HepG2 (cell line): ENCODE measurements around the gene TCN1. TPM values are rescaled to one million over a fixed set of nuclear protein-coding genes. Genes with fewer than 3 reads are reported as not detected.

Experiments used
- ATAC-seq: fragments of 200-7000 bp; cut with Tn5 transposase; 3 replicates; pipeline ENCODE4 v1.9.1; 2020; ENCODE audit warnings: mild to moderate bottlenecking, moderate library complexity
- BruUV-seq: library from RNA; stranded (reverse); fragments of 400-500 nt; replicated peaks from 2 replicates; lab custom pipeline; 2021; lab: Mats Ljungman, UMichigan
- CTCF ChIA-PET: fragments of 300-600 bp; formaldehyde crosslinking; extraction: SDS; loops from one replicate; lab custom pipeline; 2021; ENCODE audit warnings: low total read pairs, inconsistent platforms, low intra/inter-chr PET ratio; lab: Yijun Ruan, JAX
- POLR2A ChIA-PET: fragments of 350-600 bp; sonication (Branson Sonifier 250); formaldehyde crosslinking; loops from one replicate; lab custom pipeline; 2020; ENCODE audit warnings: antibody characterized with exemption, inconsistent platforms; lab: Yijun Ruan, JAX
- DNase-seq: peaks from one replicate; pipeline ENCODE4 v3.0.0-alpha.2; 2015; ENCODE audit warnings: low spot score
- FAIRE-seq: peaks from 3 replicates; lab custom pipeline; 2011; peaks lifted over from hg19 to GRCh38; lab: Jason Lieb, UNC
- H2AFZ ChIP-seq: one replicate; pipeline ENCODE4 v1.6.1; 2011; ENCODE audit warnings: low read length, inconsistent platforms
- H3K27ac ChIP-seq: fragments of 300-600 bp; 3 replicates; pipeline ENCODE4 v1.8.0; 2011; ENCODE audit warnings: mixed run types, mild to moderate bottlenecking, mixed read lengths, low read length, inconsistent platforms; ENCODE audit not compliant: insufficient read depth; ENCODE audit errors: extremely low read length
- H3K27me3 ChIP-seq, 2 experiments: fragments of 200-600 bp in 1 of 2; 2 replicates in 1 of 2; 3 replicates in 1 of 2; pipeline versions ENCODE4 v1.6.0 to v1.8.0; 2011; ENCODE audit warnings: low read length in 2 of 2, mild to moderate bottlenecking in 2 of 2, moderate library complexity in 2 of 2, inconsistent platforms in 1 of 2; ENCODE audit not compliant: insufficient read depth in 2 of 2, control insufficient read depth in 1 of 2
- H3K36me3 ChIP-seq, 2 experiments: fragments of 200-600 bp in 1 of 2; replicated peaks in 1 of 2; 2 replicates in 1 of 2; 3 replicates in 1 of 2; pipeline versions ENCODE4 v1.5.1 to v1.8.0; 2011; ENCODE audit warnings: low read length in 2 of 2, inconsistent platforms in 1 of 2; ENCODE audit not compliant: insufficient read depth in 2 of 2, control insufficient read depth in 1 of 2
- H3K4me1 ChIP-seq: 2 replicates; pipeline ENCODE4 v1.5.1; 2012; ENCODE audit warnings: low read length, inconsistent platforms; ENCODE audit not compliant: insufficient read depth
- H3K4me2 ChIP-seq: 2 replicates; pipeline ENCODE4 v1.6.0; 2011; ENCODE audit warnings: low read depth, low read length, inconsistent platforms
- H3K4me3 ChIP-seq, 3 experiments: fragments of 200-600 bp in 1 of 3; sonication (generic), shearing (Covaris generic) in 1 of 3; replicated peaks in 1 of 3; 2 replicates each; pipeline ENCODE4 v1.5.1; 2011 to 2016; ENCODE audit warnings: low read length in 3 of 3, inconsistent platforms in 2 of 3, low read depth in 2 of 3, mild to moderate bottlenecking in 2 of 3, control low read depth in 1 of 3, mixed read lengths in 1 of 3; ENCODE audit not compliant: insufficient read depth in 1 of 3
- H3K79me2 ChIP-seq: one replicate; pipeline ENCODE4 v1.6.1; 2011; ENCODE audit warnings: low read length, inconsistent platforms; ENCODE audit not compliant: insufficient read depth
- H3K9ac ChIP-seq: 2 replicates; pipeline ENCODE4 v1.6.0; 2011; ENCODE audit warnings: mild to moderate bottlenecking, low read depth, low read length, inconsistent platforms; ENCODE audit not compliant: insufficient read depth
- H3K9me3 ChIP-seq: 2 replicates; pipeline ENCODE4 v1.5.1; 2012; ENCODE audit warnings: mild to moderate bottlenecking, low read length
- H4K20me1 ChIP-seq: 2 replicates; pipeline ENCODE4 v1.6.0; 2011; ENCODE audit warnings: inconsistent platforms, mild to moderate bottlenecking, low read length, moderate library complexity; ENCODE audit not compliant: insufficient read depth
- ARNT2 ChIP-seq: sonication (generic); formaldehyde crosslinking; IDR thresholded peaks from 2 replicates; pipeline ENCODE4 v1.8.0; 2022; ENCODE audit warnings: mild to moderate bottlenecking, low read depth, missing genetic modification reagents, moderate library complexity
- BCL3 ChIP-seq: sonication (generic); formaldehyde crosslinking; IDR thresholded peaks from 2 replicates; pipeline ENCODE4 v1.5.1; 2020; ENCODE audit warnings: mild to moderate bottlenecking, missing genetic modification reagents, moderate library complexity
- DMAP1 ChIP-seq: IDR thresholded peaks from 2 replicates; pipeline ENCODE4 v1.6.1; 2016
- FIP1L1 ChIP-seq: fragments of 200-400 bp; formaldehyde crosslinking; IDR thresholded peaks from 2 replicates; pipeline ENCODE4 v1.6.1; 2018; ENCODE audit warnings: low read depth, mild to moderate bottlenecking, low read length, moderate library complexity, borderline replicate concordance; ENCODE audit not compliant: insufficient read depth
- IRX3 ChIP-seq: sonication (generic); formaldehyde crosslinking; IDR thresholded peaks from 2 replicates; pipeline ENCODE4 v1.8.1; 2023; ENCODE audit warnings: mild to moderate bottlenecking, low read depth, missing genetic modification reagents, borderline replicate concordance
- MYC ChIP-seq: sonication (generic); formaldehyde crosslinking; IDR thresholded peaks from 2 replicates; pipeline ENCODE4 v1.9.0; 2021; ENCODE audit warnings: missing genetic modification reagents, borderline replicate concordance
- NFIB ChIP-seq: sonication (generic); formaldehyde crosslinking; IDR thresholded peaks from 2 replicates; pipeline ENCODE4 v1.9.0; 2021; ENCODE audit warnings: missing genetic modification reagents, mild to moderate bottlenecking, borderline replicate concordance
- RFX1 ChIP-seq: fragments of 450-650 bp; IDR thresholded peaks from 2 replicates; pipeline ENCODE4 v1.6.1; 2017
- SATB2 ChIP-seq: sonication (generic); formaldehyde crosslinking; IDR thresholded peaks from 2 replicates; pipeline ENCODE4 v1.5.0; 2020; ENCODE audit warnings: missing genetic modification reagents
- USF2 ChIP-seq, 2 experiments: sonication (generic) in 1 of 2; formaldehyde crosslinking in 1 of 2; IDR thresholded peaks; 2 replicates each; pipeline versions ENCODE4 v1.5.1 to v1.6.1; 2011 to 2020; ENCODE audit warnings: borderline replicate concordance in 1 of 2, low read depth in 1 of 2, low read length in 1 of 2, mild to moderate bottlenecking in 1 of 2, missing genetic modification reagents in 1 of 2, moderate library complexity in 1 of 2
- ZNF142 ChIP-seq: sonication (generic); formaldehyde crosslinking; IDR thresholded peaks from 2 replicates; pipeline ENCODE4 v1.4.0; 2020; ENCODE audit warnings: missing genetic modification reagents
- ZNF232 ChIP-seq: sonication (generic); formaldehyde crosslinking; IDR thresholded peaks from 2 replicates; pipeline ENCODE4 v1.4.0; 2020; ENCODE audit warnings: missing genetic modification reagents, borderline replicate concordance
- ZNF292 ChIP-seq: sonication (generic); formaldehyde crosslinking; IDR thresholded peaks from 2 replicates; pipeline ENCODE4 v1.8.1; 2022; ENCODE audit warnings: mild to moderate bottlenecking, low read depth, missing genetic modification reagents, borderline replicate concordance
- WGBS: methylation state at CpG from one replicate; pipeline ENCODE4 v1.1.6; 2017; ENCODE audit warnings: low lambda C conversion rate; 5-methylcytosine and 5-hydroxymethylcytosine counted together
- in situ Hi-C: cut with HindIII; loops from 2 replicates; pipeline ENCODE4 v1.10.0; 2017; ENCODE audit warnings: low pct_unique_long_range_greater_than_20kb; ENCODE audit not compliant: extremely low pct_ligation_motif_present
- intact Hi-C: fragments of 100-400 bp; cut with micrococcal nuclease; formaldehyde crosslinking; loops from one replicate; pipeline ENCODE4 v1.10.0; 2022; ENCODE audit not compliant: unreplicated experiment
- polyA plus RNA-seq, 8 experiments: library from polyadenylated mRNA; depleted of rRNA in 3 of 8; stranded (reverse) in 7 of 8; unstranded in 1 of 8; fragments of >200 nt; fragmentation: Illumina TruSeq in 4 of 8; extraction: Trizol in 4 of 8; gene quantifications; 2 replicates each; pipeline versions ENCODE4 v1.2.1 to v1.2.3, GENCODE V29; 2011 to 2016; ENCODE audit warnings: low read depth in 4 of 8, missing spikeins in 1 of 8, mixed read lengths in 1 of 8; ENCODE audit not compliant: insufficient read depth in 1 of 8
- total RNA-seq, 5 experiments: library from RNA; depleted of rRNA; stranded (reverse); fragments of >200 nt; fragmentation: Illumina TruSeq; extraction: Trizol; gene quantifications; 2 replicates each; pipeline ENCODE4 v1.2.3, GENCODE V29; 2016; ENCODE audit warnings: low read depth in 1 of 5

TCN1 gene
- total and polyA plus RNA-seq, 2 of the 13 experiments (the other 11 are each of a cell fraction or from before 2014, with no cell fraction given), result not detected

GRCh38 chr11:59847626-59848025 is 18.7 kb downstream of the TCN1 start:
- Histone ChIP-seq H3K4me3 (no peak overlapping the region), H4K20me1 (no peaks in the 10 kb centered on the region), H3K36me3 (no peaks in the 10 kb centered on the region), H2AFZ (no peak overlapping the region), H3K9me3 (no peaks in the 10 kb centered on the region), H3K79me2 (no peaks in the 10 kb centered on the region), H3K27me3 (no peaks in the 10 kb centered on the region), H3K4me1 (no peaks in the 10 kb centered on the region), H3K9ac (no peak overlapping the region), H3K4me2 (no peak overlapping the region), H3K27ac (no peak overlapping the region)
- TF ChIP-seq NFIB (CRISPR knock-in tag), result no peak
- TF ChIP-seq USF2 (IDR thresholded peaks at IDR 0.05; ENCODE audit: low read depth, low read length), result no peak
- TF ChIP-seq USF2 (CRISPR knock-in tag; IDR thresholded peaks at IDR 0.05; ENCODE audit: borderline replicate concordance), result no peak
- TF ChIP-seq RFX1, result no peak
- TF ChIP-seq IRX3 (CRISPR knock-in tag), result no peak
- TF ChIP-seq ZNF232 (CRISPR knock-in tag), result no peak
- no peak for TF ChIP-seq ARNT2 (CRISPR knock-in tag)
- no peak for TF ChIP-seq MYC (CRISPR knock-in tag)
- TF ChIP-seq BCL3 (CRISPR knock-in tag), result no peak
- no peak for TF ChIP-seq FIP1L1
- TF ChIP-seq ZNF142 (CRISPR knock-in tag), result no peak
- TF ChIP-seq DMAP1 (CRISPR knock-in tag), result no peak
- TF ChIP-seq ZNF292 (CRISPR knock-in tag), result no peak
- TF ChIP-seq SATB2 (CRISPR knock-in tag), result no peak
- ATAC-seq (no peak), DNase-seq (no peak), FAIRE-seq (no peak)
- ChIA-PET POLR2A (no interaction called here), CTCF (no interaction called here)
- WGBS, result 11% methylated on average over 3 of the region's 3 CpGs
- in situ Hi-C loops (no loop called here), intact Hi-C loops (no loop called here)
- no TSS peak for BruUV-seq
